Trophoblast cell (in vitro differentiated cells and primary cell): Measurements from ENCODE around the gene NLRC3.

ENCODE experiments used
- DNase-seq, 2 donors: peaks; one replicate each; pipeline ENCODE4 v3.0.0-alpha.2; 2016
- H2AFZ ChIP-seq: 2 replicates; pipeline ENCODE4 v1.6.1; 2013; ENCODE audit warnings: low read length, moderate library complexity, mild to moderate bottlenecking; ENCODE audit not compliant: insufficient read depth, poor library complexity
- H2AK5ac ChIP-seq: 2 replicates; pipeline ENCODE4 v1.6.1; 2013; ENCODE audit warnings: mild to moderate bottlenecking, low read length
- H2BK120ac ChIP-seq: 2 replicates; pipeline ENCODE4 v1.6.1; 2013; ENCODE audit warnings: low read length, mild to moderate bottlenecking, moderate library complexity; ENCODE audit not compliant: insufficient read depth, poor library complexity
- H2BK12ac ChIP-seq: 2 replicates; pipeline ENCODE4 v1.6.1; 2013; ENCODE audit warnings: mild to moderate bottlenecking, low read length, moderate library complexity
- H2BK5ac ChIP-seq: 2 replicates; pipeline ENCODE4 v1.6.1; 2013; ENCODE audit warnings: low read length, low read depth, moderate library complexity, mild to moderate bottlenecking; ENCODE audit not compliant: poor library complexity
- H3K14ac ChIP-seq: 2 replicates; pipeline ENCODE4 v1.6.1; 2013; ENCODE audit warnings: mild to moderate bottlenecking, low read length
- H3K18ac ChIP-seq: 2 replicates; pipeline ENCODE4 v1.6.1; 2013; ENCODE audit warnings: mild to moderate bottlenecking, low read length
- H3K23ac ChIP-seq: 2 replicates; pipeline ENCODE4 v1.6.1; 2013; ENCODE audit warnings: low read length
- H3K27ac ChIP-seq: 2 replicates; pipeline ENCODE4 v1.5.1; 2013; ENCODE audit warnings: low read depth, mild to moderate bottlenecking, inconsistent platforms, low read length, moderate library complexity
- H3K27me3 ChIP-seq: 2 replicates; pipeline ENCODE4 v1.6.1; 2013; ENCODE audit warnings: inconsistent platforms, mild to moderate bottlenecking, low read length, moderate library complexity; ENCODE audit not compliant: insufficient read depth
- H3K36me3 ChIP-seq, 2 experiments: 1 replicate in 1 of 2; 2 replicates in 1 of 2; pipeline ENCODE4 v1.6.1; 2013; ENCODE audit warnings: low read length in 2 of 2, mild to moderate bottlenecking in 2 of 2, moderate library complexity in 1 of 2; ENCODE audit not compliant: insufficient read depth in 2 of 2, control insufficient read depth in 1 of 2
- H3K4ac ChIP-seq: 2 replicates; pipeline ENCODE4 v1.6.1; 2013; ENCODE audit warnings: low read depth, mild to moderate bottlenecking, low read length, moderate library complexity
- H3K4me1 ChIP-seq, 2 experiments: 1 replicate in 1 of 2; 2 replicates in 1 of 2; pipeline ENCODE4 v1.6.1; 2013; ENCODE audit warnings: low read length in 2 of 2, mild to moderate bottlenecking in 2 of 2, moderate library complexity in 1 of 2; ENCODE audit not compliant: insufficient read depth in 2 of 2, control insufficient read depth in 1 of 2
- H3K4me2 ChIP-seq: 2 replicates; pipeline ENCODE4 v1.6.1; 2013; ENCODE audit warnings: inconsistent platforms, mild to moderate bottlenecking, low read length, moderate library complexity
- H3K4me3 ChIP-seq: 2 replicates; pipeline ENCODE4 v1.5.1; 2013; ENCODE audit warnings: mild to moderate bottlenecking, low read depth, low read length, inconsistent platforms
- H3K79me1 ChIP-seq: one replicate; pipeline ENCODE4 v1.6.1; 2013; ENCODE audit warnings: low read length
- H3K79me2 ChIP-seq: 2 replicates; pipeline ENCODE4 v1.6.1; 2013; ENCODE audit warnings: low read length, mild to moderate bottlenecking; ENCODE audit not compliant: control insufficient read depth, insufficient read depth, poor library complexity
- H3K9ac ChIP-seq: 2 replicates; pipeline ENCODE4 v1.6.1; 2013; ENCODE audit warnings: mild to moderate bottlenecking, low read length
- H3K9me3 ChIP-seq: 2 replicates; pipeline ENCODE4 v1.6.1; 2013; ENCODE audit warnings: low read depth, mild to moderate bottlenecking, control low read depth, inconsistent platforms, low read length; ENCODE audit not compliant: insufficient read depth
- H4K12ac ChIP-seq: 2 replicates; pipeline ENCODE4 v1.6.1; 2013; ENCODE audit warnings: low read depth, mild to moderate bottlenecking, low read length, moderate library complexity
- H4K8ac ChIP-seq: 2 replicates; pipeline ENCODE4 v1.6.1; 2013; ENCODE audit warnings: low read depth, mild to moderate bottlenecking, low read length, moderate library complexity
- H4K91ac ChIP-seq: one replicate; pipeline ENCODE4 v1.6.1; 2013; ENCODE audit warnings: low read depth, mild to moderate bottlenecking, low read length, moderate library complexity
- WGBS: extraction: QIAGEN DNeasy Blood & Tissue Kit; methylation state at CpG from one replicate; pipeline ENCODE4 v1.1.7; 2013; ENCODE audit warnings: missing lambda C conversion rate; ENCODE audit not compliant: insufficient read length, insufficient coverage; ENCODE audit errors: extremely low coverage; 5-methylcytosine and 5-hydroxymethylcytosine counted together

The NLRC3 gene

DNA sequence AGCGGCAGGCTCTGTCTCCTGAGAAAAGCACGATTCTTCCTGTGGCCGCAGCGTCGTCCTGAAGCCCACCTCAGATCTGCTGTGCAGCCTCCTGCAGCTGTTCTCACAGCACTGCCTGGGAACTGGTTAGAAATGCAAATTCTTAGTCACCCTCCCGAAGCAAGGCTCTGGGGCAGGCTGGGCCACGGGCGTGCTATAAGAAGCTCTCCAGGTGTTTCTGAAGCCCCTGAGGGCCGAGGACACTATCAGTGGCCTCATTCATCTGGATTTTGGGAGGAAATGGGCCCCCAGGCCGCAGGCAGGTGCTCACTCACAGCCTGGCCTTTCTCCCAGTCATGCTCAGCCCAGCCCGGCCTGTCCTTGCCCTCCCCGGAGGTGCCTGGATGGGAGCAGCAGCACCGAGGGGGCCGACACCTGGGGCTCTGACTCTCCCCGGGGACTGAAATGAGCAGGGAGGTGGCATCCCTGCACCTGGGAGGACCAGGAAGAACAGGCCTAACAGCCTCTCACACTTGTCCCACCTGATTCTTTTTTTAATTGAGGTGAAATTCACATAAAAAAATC is 10.4 kb upstream of the NLRC3 start:
- Histone ChIP-seq H2BK120ac (no peak overlapping the region), H3K79me1 (no peaks in the 10 kb centered on the region), H2AK5ac (no peak overlapping the region), H4K8ac (no peak overlapping the region), H2AFZ (no peak overlapping the region), H2BK12ac (no peak overlapping the region), H3K36me3 (peaks cover 30 to 33% of the 10 kb centered on the region in 2 experiments), H3K4me2 (no peak overlapping the region), H3K23ac (no peak overlapping the region), H2BK5ac (no peak overlapping the region), H3K4me3 (no peak overlapping the region), H4K12ac (no peak overlapping the region), H3K4ac (no peak overlapping the region), H3K9me3 (no peaks in the 10 kb centered on the region), H3K27ac (no peak overlapping the region), H3K27me3 (no peaks in the 10 kb centered on the region), H4K91ac (no peak overlapping the region), H3K4me1 (peaks cover 2% of the 10 kb centered on the region in 2 experiments), H3K79me2 (no peaks in the 10 kb centered on the region), H3K14ac (no peak overlapping the region), H3K9ac (no peak overlapping the region), H3K18ac (no peak overlapping the region)
- peak; percentile 54 to 60 for DNase-seq
- no CpG with 5 or more reads among the region's 15 CpGs for WGBS

- H4K12ac ChIP-seq = no peak overlapping the region
- no peak overlapping the region for H3K4me3 ChIP-seq
- H2BK5ac ChIP-seq = no peak overlapping the region
- H3K4me1 ChIP-seq = no peaks in the 10 kb centered on the region
- H3K9ac ChIP-seq = no peak overlapping the region
- no peaks in the 10 kb centered on the region for H3K9me3 ChIP-seq
- no peak for DNase-seq
- H3K4ac ChIP-seq = no peak overlapping the region
- H3K36me3 ChIP-seq = peaks cover 23 to 25% of the 10 kb centered on the region in 2 experiments
- no peak overlapping the region for H4K91ac ChIP-seq
- no peak overlapping the region for H3K4me2 ChIP-seq
- H3K27me3 ChIP-seq = no peaks in the 10 kb centered on the region
- H3K23ac ChIP-seq = no peak overlapping the region
- no peak overlapping the region for H3K27ac ChIP-seq
- H2AFZ ChIP-seq = no peak overlapping the region
- H3K79me1 ChIP-seq = no peaks in the 10 kb centered on the region
- H4K8ac ChIP-seq = no peak overlapping the region
- WGBS = no CpG with 5 or more reads among the region's 8 CpGs
- H2BK12ac ChIP-seq = no peak overlapping the region
- no peaks in the 10 kb centered on the region for H3K79me2 ChIP-seq
- H2BK120ac ChIP-seq = no peak overlapping the region
- H3K18ac ChIP-seq = no peak overlapping the region
- H3K14ac ChIP-seq = no peak overlapping the region
- H2AK5ac ChIP-seq = no peak overlapping the region
Observed at GRCh38 chr16:3584412-3584811, 7.2 kb upstream of the NLRC3 start.

DNA sequence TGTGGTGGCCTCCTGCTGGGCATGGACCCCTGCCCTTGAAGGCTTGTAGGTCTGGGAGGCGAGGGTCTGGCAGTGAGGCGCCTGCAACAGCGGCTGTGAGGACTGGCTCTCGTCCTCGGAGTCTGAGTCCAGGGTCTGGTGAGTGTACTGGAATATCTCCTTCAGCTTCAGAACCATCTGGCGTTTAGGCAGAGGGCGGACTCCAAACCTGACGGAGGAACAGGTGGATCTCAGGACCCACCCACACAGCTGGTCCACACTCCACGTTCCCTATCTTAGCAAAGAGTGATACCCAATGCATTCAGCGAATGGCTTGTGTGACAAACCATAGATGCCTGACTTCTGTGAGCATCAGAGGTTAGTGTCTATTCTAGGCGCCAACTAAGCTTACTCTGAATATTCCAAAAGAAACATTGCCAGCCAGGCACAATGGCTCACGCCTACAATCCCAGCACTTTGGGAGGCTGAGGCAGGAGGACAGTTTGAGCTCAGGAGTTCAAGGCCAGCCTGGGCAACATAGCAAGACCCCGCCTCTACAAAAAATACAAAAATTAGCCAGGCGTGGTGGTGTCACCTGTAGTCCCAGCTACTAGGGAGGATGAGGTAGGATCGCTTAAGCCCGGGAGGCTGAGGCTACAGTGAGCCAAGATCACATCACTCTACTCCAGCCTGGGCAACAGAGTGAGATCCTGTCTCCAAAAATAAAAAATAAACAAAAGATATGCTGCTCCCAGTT is 6.3 kb upstream of the NLRC3 start:
- no peak for DNase-seq
- Histone ChIP-seq H3K9ac (no peak overlapping the region), H3K4me2 (no peak overlapping the region), H4K8ac (no peak overlapping the region), H3K14ac (no peak overlapping the region), H3K27me3 (no peaks in the 10 kb centered on the region), H2BK12ac (no peak overlapping the region), H3K18ac (no peak overlapping the region), H2AK5ac (no peak overlapping the region), H2BK5ac (no peak overlapping the region), H3K4me1 (peaks cover 0 to 3% of the 10 kb centered on the region in 2 experiments), H3K4me3 (no peak overlapping the region), H3K79me1 (no peaks in the 10 kb centered on the region), H3K79me2 (no peaks in the 10 kb centered on the region), H4K91ac (no peak overlapping the region), H3K9me3 (no peaks in the 10 kb centered on the region), H3K4ac (no peak overlapping the region), H3K27ac (no peak overlapping the region), H3K23ac (no peak overlapping the region), H3K36me3 (peaks cover 19 to 22% of the 10 kb centered on the region in 2 experiments), H2AFZ (no peak overlapping the region), H2BK120ac (no peak overlapping the region), H4K12ac (no peak overlapping the region)
- WGBS = no CpG with 5 or more reads among the region's 16 CpGs

GRCh38 chr16:3582276-3583165 is 5.3 kb upstream of the NLRC3 start:
- H3K4me1 ChIP-seq = peaks cover 0 to 3% of the 10 kb centered on the region in 2 experiments
- H3K18ac ChIP-seq = no peak overlapping the region
- H3K9ac ChIP-seq = no peak overlapping the region
- no peak overlapping the region for H4K12ac ChIP-seq
- H2AFZ ChIP-seq = no peak overlapping the region
- WGBS = no CpG with 5 or more reads among the region's 36 CpGs
- H3K4me2 ChIP-seq = no peak overlapping the region
- no peak overlapping the region for H3K14ac ChIP-seq
- no peak overlapping the region for H2BK5ac ChIP-seq
- H3K27ac ChIP-seq = no peak overlapping the region
- H3K23ac ChIP-seq = no peak overlapping the region
- H3K79me2 ChIP-seq = no peaks in the 10 kb centered on the region
- no peak overlapping the region for H4K91ac ChIP-seq
- no peak overlapping the region for H2BK12ac ChIP-seq
- H3K9me3 ChIP-seq = no peaks in the 10 kb centered on the region
- H2BK120ac ChIP-seq = no peak overlapping the region
- no peak overlapping the region for H4K8ac ChIP-seq
- no peaks in the 10 kb centered on the region for H3K79me1 ChIP-seq
- peaks cover 19 to 21% of the 10 kb centered on the region in 2 experiments for H3K36me3 ChIP-seq
- no peak overlapping the region for H3K4ac ChIP-seq
- no peaks in the 10 kb centered on the region for H3K27me3 ChIP-seq
- DNase-seq = no peak
- H2AK5ac ChIP-seq = no peak overlapping the region
- H3K4me3 ChIP-seq = no peak overlapping the region
